ENCODE results near the gene DGLUCY. TPM values are rescaled to one million over a fixed set of nuclear protein-coding genes. Genes with fewer than 3 reads are reported as not detected.

Gene DGLUCY
- total and polyA plus RNA-seq, 2 of the 13 experiments (the other 11 are each of a cell fraction or from before 2014, with no cell fraction given), result 14.8 to 36.3 TPM

DNA sequence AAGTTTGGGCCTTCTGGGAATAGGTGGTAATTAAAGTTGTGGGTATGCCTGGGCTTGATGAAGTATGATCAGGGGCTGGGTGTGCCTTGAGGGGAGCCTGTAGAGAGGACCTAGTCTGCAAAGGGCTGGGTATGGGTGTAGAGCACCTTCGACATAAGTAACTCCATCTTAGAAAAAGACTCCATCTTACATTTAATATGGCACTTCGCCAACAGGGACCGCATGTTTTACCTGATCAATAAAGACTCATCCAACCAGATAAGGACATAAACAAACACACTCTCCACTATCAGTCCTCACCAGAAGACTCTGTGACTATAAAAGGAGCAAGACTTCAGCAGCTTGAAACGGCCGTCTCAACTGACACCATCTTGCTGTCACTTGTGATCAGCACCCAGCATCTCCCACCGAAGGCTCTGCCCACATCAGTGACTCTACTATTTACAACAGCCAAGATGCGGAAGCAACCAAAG is 154.1 kb downstream of the DGLUCY start:
- H3K4me3 ChIP-seq (replicated peaks in 1 of 3; ENCODE audit: insufficient read depth in 1 of 3, low read depth in 2 of 3, low read length in 3 of 3), result no peak overlapping the region
- no TSS peak for BruUV-seq (replicated peaks)
- in situ Hi-C loops (cut with HindIII; ENCODE audit: extremely low pct_ligation_motif_present, low pct_unique_long_range_greater_than_20kb) (no loop called here), intact Hi-C loops (cut with micrococcal nuclease; ENCODE audit: unreplicated experiment) (no loop called here)
- ChIA-PET POLR2A (no interaction called here), CTCF (ENCODE audit: low intra/inter-chr PET ratio, low total read pairs) (no interaction called here)
- ATAC-seq (no peak), FAIRE-seq (no peak), DNase-seq (ENCODE audit: low spot score) (no peak)
- peaks cover 5 to 22% of the 10 kb centered on the region in 2 experiments; a peak in 3 of 5 replicates for H3K27me3 ChIP-seq (ENCODE audit: control insufficient read depth in 1 of 2, insufficient read depth in 2 of 2, low read length in 2 of 2)
- H3K79me2 ChIP-seq (ENCODE audit: insufficient read depth, low read length), result no peaks in the 10 kb centered on the region
- H4K20me1 ChIP-seq (ENCODE audit: insufficient read depth, low read length), result no peaks in the 10 kb centered on the region
- H2AFZ ChIP-seq (ENCODE audit: low read length), result no peak overlapping the region
- no peak overlapping the region for H3K4me2 ChIP-seq (ENCODE audit: low read depth, low read length)
- 76% methylated on average over 7 of the region's 7 CpGs for WGBS (ENCODE audit: low lambda C conversion rate)
- H3K4me1 ChIP-seq (ENCODE audit: insufficient read depth, low read length), result peaks cover 17% of the 10 kb centered on the region
- H3K9ac ChIP-seq (ENCODE audit: insufficient read depth, low read depth, low read length), result no peak overlapping the region
- H3K9me3 ChIP-seq (ENCODE audit: low read length), result no peaks in the 10 kb centered on the region
- H3K36me3 ChIP-seq (replicated peaks in 1 of 2; ENCODE audit: control insufficient read depth in 1 of 2, insufficient read depth in 2 of 2, low read length in 2 of 2), result peaks cover 0 to 5% of the 10 kb centered on the region in 2 experiments; a peak in 2 of 5 replicates
- TF ChIP-seq ZNF841 (CRISPR knock-in tag; IDR thresholded peaks at IDR 0.05; ENCODE audit: borderline replicate concordance) (no peak), CBX5 (CRISPR knock-in tag; IDR thresholded peaks at IDR 0.05; ENCODE audit: borderline replicate concordance) (no peak), ZNF24 (IDR thresholded peaks at IDR 0.05) (no peak), ZFY (CRISPR knock-in tag; IDR thresholded peaks at IDR 0.05) (no peak), FOXO4 (CRISPR knock-in tag; conservative IDR thresholded peaks at IDR 0.05) (no peak), AKAP8 (CRISPR knock-in tag; IDR thresholded peaks at IDR 0.05) (no peak)
- no peak overlapping the region for H3K27ac ChIP-seq (ENCODE audit: extremely low read length, insufficient read depth, low read length)

Measured in HepG2 (cell line).